ENCODE data around the gene PLXNB1.

The PLXNB1 gene

GRCh38 chr3:48470286-48470685 lies 40.4 kb upstream of the PLXNB1 start:
- no peak for DNase-seq (ENCODE audit: low read depth, low spot score)
- Histone ChIP-seq H3K4me3 (ENCODE audit: low read length) (no peak overlapping the region), H3K27ac (ENCODE audit: low read length) (no peak overlapping the region), H3K27me3 (ENCODE audit: control insufficient read depth, insufficient read depth, low read length) (no peaks in the 10 kb centered on the region), H3K9me3 (ENCODE audit: control insufficient read depth, insufficient read depth, low read length) (no peaks in the 10 kb centered on the region), H3K36me3 (ENCODE audit: control insufficient read depth, insufficient read depth, low read length) (peaks cover 24% of the 10 kb centered on the region), H3K4me1 (ENCODE audit: control insufficient read depth, insufficient read depth, low read length) (peaks cover 9% of the 10 kb centered on the region)
- WGBS (ENCODE audit: insufficient coverage, insufficient read length) = no CpG with 5 or more reads among the region's 1 CpG

DNA sequence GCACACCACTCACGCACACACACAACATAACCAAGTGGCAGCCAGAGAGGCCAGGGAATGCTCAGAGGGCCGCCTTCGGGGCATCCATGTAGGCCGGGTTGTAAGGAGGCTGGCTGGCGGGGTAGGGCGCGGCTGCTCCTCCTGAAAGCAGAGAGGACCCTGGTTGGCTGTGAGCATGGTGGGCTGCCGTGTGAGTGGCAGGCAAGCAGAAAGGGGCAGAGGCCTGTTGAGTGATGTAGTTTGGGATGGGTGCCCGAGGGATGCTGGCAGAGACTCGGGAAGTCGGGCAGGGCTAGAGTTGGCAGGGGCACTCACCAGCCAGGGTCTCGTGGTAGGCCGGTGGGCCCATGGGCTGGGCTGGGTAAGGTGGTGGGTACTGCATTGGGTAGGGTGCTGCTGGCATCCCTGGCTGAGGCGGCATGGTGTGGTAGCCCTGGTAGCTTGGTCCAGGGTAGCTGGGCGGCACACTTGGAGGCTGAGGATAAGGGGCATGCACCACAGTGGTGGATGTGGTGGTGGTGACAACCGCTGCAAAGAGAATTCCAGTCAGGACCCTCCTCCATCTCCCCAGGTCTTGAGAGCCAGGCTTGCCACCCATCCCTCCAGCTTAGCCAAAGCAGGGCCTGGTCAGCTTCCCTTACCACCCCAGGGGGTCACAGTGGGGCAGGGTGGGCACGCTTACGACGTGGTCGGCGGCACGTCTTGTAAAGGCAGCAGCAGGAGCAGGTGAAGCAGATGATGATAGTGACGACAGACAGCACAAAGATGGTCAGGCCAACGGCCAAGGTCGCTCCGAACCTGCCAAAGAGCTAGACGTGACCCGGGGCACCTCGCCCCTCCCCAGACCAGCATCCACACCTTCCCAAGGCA lies 39.4 kb upstream of the PLXNB1 start:
- H3K4me1 ChIP-seq (ENCODE audit: control insufficient read depth, insufficient read depth, low read length) = peaks cover 7% of the 10 kb centered on the region
- no peak overlapping the region for H3K27ac ChIP-seq (ENCODE audit: low read length)

GRCh38 chr3:48468329-48468731 lies 38.4 kb upstream of the PLXNB1 start:
- Histone ChIP-seq H3K36me3 (ENCODE audit: control insufficient read depth, insufficient read depth, low read length) (peaks cover 28% of the 10 kb centered on the region), H3K4me1 (ENCODE audit: control insufficient read depth, insufficient read depth, low read length) (peaks cover 7% of the 10 kb centered on the region), H3K9me3 (ENCODE audit: control insufficient read depth, insufficient read depth, low read length) (no peaks in the 10 kb centered on the region), H3K27me3 (ENCODE audit: control insufficient read depth, insufficient read depth, low read length) (no peaks in the 10 kb centered on the region), H3K4me3 (ENCODE audit: low read length) (no peak overlapping the region), H3K27ac (ENCODE audit: low read length) (no peak overlapping the region)
- WGBS (ENCODE audit: insufficient coverage, insufficient read length) = no CpG with 5 or more reads among the region's 8 CpGs
- DNase-seq (ENCODE audit: low read depth, low spot score) = no peak

More for the DNA sequence above, 39.4 kb upstream of the PLXNB1 start:
- Histone ChIP-seq H3K4me3 (ENCODE audit: low read length) (no peak overlapping the region), H3K36me3 (ENCODE audit: control insufficient read depth, insufficient read depth, low read length) (peaks cover 28% of the 10 kb centered on the region), H3K27me3 (ENCODE audit: control insufficient read depth, insufficient read depth, low read length) (no peaks in the 10 kb centered on the region), H3K9me3 (ENCODE audit: control insufficient read depth, insufficient read depth, low read length) (no peaks in the 10 kb centered on the region)
- WGBS (ENCODE audit: insufficient coverage, insufficient read length) = no CpG with 5 or more reads among the region's 29 CpGs
- no peak for DNase-seq (ENCODE audit: low read depth, low spot score)

DNA sequence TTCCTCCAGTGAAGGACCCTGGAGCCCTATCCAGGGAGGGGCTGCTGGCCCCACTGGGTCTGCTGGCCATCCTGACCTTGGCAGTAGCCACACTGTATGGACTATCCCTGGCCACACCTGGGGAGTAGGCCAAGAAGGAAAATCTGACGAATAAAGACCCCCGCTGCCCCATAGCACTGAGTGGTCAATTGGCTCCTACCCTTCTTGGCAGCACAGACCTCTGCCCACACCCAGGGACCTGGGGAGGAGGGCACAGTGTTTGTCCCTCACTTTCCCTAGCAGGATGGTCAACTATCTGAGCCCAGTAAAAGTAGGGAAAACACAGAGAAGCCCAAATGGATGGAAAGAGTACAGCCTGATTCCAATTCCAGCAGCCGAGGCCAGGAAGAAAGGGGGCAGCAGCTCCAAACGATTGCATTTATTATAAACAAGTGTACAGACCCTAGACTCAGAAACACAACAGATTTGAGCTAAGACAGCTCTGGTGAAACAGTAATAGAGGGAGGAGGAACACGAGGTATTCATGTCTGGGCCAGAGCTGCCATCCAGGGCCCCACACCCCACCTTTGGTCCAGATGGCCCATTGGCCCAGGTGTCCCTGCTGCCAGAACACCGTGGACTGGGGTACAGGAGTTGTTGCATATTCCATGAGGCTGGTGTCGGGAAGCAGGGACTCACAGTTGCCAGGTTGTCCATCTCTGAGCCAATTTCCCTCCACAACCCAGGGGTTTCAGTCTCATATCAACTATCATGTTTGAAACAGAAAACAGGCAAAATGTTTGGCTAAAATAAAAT lies 37.8 kb upstream of the PLXNB1 start:
- Histone ChIP-seq H3K9me3 (ENCODE audit: control insufficient read depth, insufficient read depth, low read length) (no peaks in the 10 kb centered on the region), H3K4me1 (ENCODE audit: control insufficient read depth, insufficient read depth, low read length) (peaks cover 7% of the 10 kb centered on the region), H3K4me3 (ENCODE audit: low read length) (no peak overlapping the region), H3K27me3 (ENCODE audit: control insufficient read depth, insufficient read depth, low read length) (no peaks in the 10 kb centered on the region), H3K36me3 (ENCODE audit: control insufficient read depth, insufficient read depth, low read length) (peaks cover 28% of the 10 kb centered on the region), H3K27ac (ENCODE audit: low read length) (no peak overlapping the region)
- DNase-seq (ENCODE audit: low read depth, low spot score) = no peak
- no CpG with 5 or more reads among the region's 7 CpGs for WGBS (ENCODE audit: insufficient coverage, insufficient read length)

GRCh38 chr3:48467110-48467454 lies 37.2 kb upstream of the PLXNB1 start:
- peaks cover 7% of the 10 kb centered on the region for H3K4me1 ChIP-seq (ENCODE audit: control insufficient read depth, insufficient read depth, low read length)
- no peaks in the 10 kb centered on the region for H3K27me3 ChIP-seq (ENCODE audit: control insufficient read depth, insufficient read depth, low read length)
- H3K4me3 ChIP-seq (ENCODE audit: low read length) = no peak overlapping the region
- H3K9me3 ChIP-seq (ENCODE audit: control insufficient read depth, insufficient read depth, low read length) = no peaks in the 10 kb centered on the region
- no peak overlapping the region for H3K27ac ChIP-seq (ENCODE audit: low read length)
- DNase-seq (ENCODE audit: low read depth, low spot score) = no peak
- no CpG with 5 or more reads among the region's 9 CpGs for WGBS (ENCODE audit: insufficient coverage, insufficient read length)
- H3K36me3 ChIP-seq (ENCODE audit: control insufficient read depth, insufficient read depth, low read length) = peaks cover 28% of the 10 kb centered on the region

GRCh38 chr3:48466386-48467109 lies 36.7 kb upstream of the PLXNB1 start:
- no CpG with 5 or more reads among the region's 19 CpGs for WGBS (ENCODE audit: insufficient coverage, insufficient read length)
- Histone ChIP-seq H3K27ac (ENCODE audit: low read length) (no peak overlapping the region), H3K4me3 (ENCODE audit: low read length) (no peak overlapping the region), H3K9me3 (ENCODE audit: control insufficient read depth, insufficient read depth, low read length) (no peaks in the 10 kb centered on the region), H3K27me3 (ENCODE audit: control insufficient read depth, insufficient read depth, low read length) (no peaks in the 10 kb centered on the region), H3K4me1 (ENCODE audit: control insufficient read depth, insufficient read depth, low read length) (peaks cover 7% of the 10 kb centered on the region), H3K36me3 (ENCODE audit: control insufficient read depth, insufficient read depth, low read length) (peaks cover 28% of the 10 kb centered on the region)
- DNase-seq (ENCODE audit: low read depth, low spot score) = no peak

GRCh38 chr3:48465531-48466378 lies 35.9 kb upstream of the PLXNB1 start:
- Histone ChIP-seq H3K4me3 (ENCODE audit: low read length) (no peak overlapping the region), H3K9me3 (ENCODE audit: control insufficient read depth, insufficient read depth, low read length) (no peaks in the 10 kb centered on the region), H3K27me3 (ENCODE audit: control insufficient read depth, insufficient read depth, low read length) (no peaks in the 10 kb centered on the region), H3K36me3 (ENCODE audit: control insufficient read depth, insufficient read depth, low read length) (peaks cover 31% of the 10 kb centered on the region), H3K4me1 (ENCODE audit: control insufficient read depth, insufficient read depth, low read length) (peaks cover 7% of the 10 kb centered on the region), H3K27ac (ENCODE audit: low read length) (no peak overlapping the region)
- WGBS (ENCODE audit: insufficient coverage, insufficient read length) = no CpG with 5 or more reads among the region's 21 CpGs
- DNase-seq (ENCODE audit: low read depth, low spot score) = peak; percentile 95

- H3K4me3 ChIP-seq (ENCODE audit: low read length) = no peak overlapping the region
- H3K36me3 ChIP-seq (ENCODE audit: control insufficient read depth, insufficient read depth, low read length) = peaks cover 37% of the 10 kb centered on the region
- H3K9me3 ChIP-seq (ENCODE audit: control insufficient read depth, insufficient read depth, low read length) = no peaks in the 10 kb centered on the region
- DNase-seq (ENCODE audit: low read depth, low spot score) = no peak
- peaks cover 7% of the 10 kb centered on the region for H3K4me1 ChIP-seq (ENCODE audit: control insufficient read depth, insufficient read depth, low read length)
- H3K27me3 ChIP-seq (ENCODE audit: control insufficient read depth, insufficient read depth, low read length) = no peaks in the 10 kb centered on the region
- H3K27ac ChIP-seq (ENCODE audit: low read length) = no peak overlapping the region
- WGBS (ENCODE audit: insufficient coverage, insufficient read length) = no CpG with 5 or more reads among the region's 7 CpGs
Measured at GRCh38 chr3:48465237-48465530, 35.3 kb upstream of the PLXNB1 start.

DNA sequence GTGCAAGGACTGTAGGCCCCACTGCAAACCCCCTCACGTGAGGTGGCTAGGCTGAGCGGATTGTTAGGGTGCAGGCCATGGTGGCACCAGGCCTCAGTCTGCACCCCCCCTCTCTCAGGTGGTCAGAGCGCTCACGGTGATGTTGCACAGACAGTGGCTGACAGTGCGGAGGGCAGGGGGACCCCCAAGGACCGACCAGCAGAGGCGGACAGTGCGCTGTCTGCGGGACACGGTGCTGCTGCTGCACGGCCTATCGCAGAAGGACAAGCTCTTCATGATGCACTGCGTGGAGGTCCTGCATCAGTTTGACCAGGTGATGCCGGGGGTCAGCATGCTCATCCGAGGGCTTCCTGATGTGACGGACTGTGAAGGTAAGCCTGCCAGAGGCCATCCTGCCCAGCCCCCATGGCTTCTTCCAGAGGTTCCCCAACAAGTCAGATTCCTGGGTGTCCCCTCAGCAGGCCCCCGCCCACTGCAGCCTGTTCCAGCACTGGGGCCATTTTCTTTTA lies 34.9 kb upstream of the PLXNB1 start:
- no peak for DNase-seq (ENCODE audit: low read depth, low spot score)
- Histone ChIP-seq H3K9me3 (ENCODE audit: control insufficient read depth, insufficient read depth, low read length) (no peaks in the 10 kb centered on the region), H3K27ac (ENCODE audit: low read length) (no peak overlapping the region), H3K4me1 (ENCODE audit: control insufficient read depth, insufficient read depth, low read length) (peaks cover 7% of the 10 kb centered on the region), H3K27me3 (ENCODE audit: control insufficient read depth, insufficient read depth, low read length) (no peaks in the 10 kb centered on the region), H3K36me3 (ENCODE audit: control insufficient read depth, insufficient read depth, low read length) (peaks cover 40% of the 10 kb centered on the region), H3K4me3 (ENCODE audit: low read length) (no peak overlapping the region)
- no CpG with 5 or more reads among the region's 17 CpGs for WGBS (ENCODE audit: insufficient coverage, insufficient read length)
